ENCODE measurements around the gene ZDHHC23. TPM values are rescaled to one million over a fixed set of nuclear protein-coding genes. Genes with fewer than 3 reads are reported as not detected.
A peak's percentile ranks its signal among the peaks of the same experiment; 100 is the strongest.

ZDHHC23 gene
- total and polyA plus RNA-seq, 2 experiments from 2014 or later: 7.9 to 9.1 TPM

DNA sequence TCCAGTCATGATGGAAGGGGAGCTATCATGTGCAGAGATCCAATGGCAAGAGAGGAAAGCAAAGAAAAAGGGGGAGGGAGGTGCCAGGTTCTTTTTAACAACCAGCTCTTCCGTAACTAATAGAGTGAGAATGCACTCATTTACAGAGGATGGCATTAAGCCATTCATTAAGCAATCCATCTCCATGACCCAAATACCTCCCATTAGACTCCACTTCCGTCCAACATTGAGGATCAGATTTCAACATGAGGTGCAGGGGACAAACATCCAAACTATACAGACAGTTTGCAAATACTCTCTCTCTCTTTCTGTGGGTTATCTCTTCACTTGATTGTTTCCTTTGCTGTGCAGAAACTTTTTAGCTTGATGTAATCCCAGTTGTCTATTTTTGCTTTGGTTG is 21.2 kb downstream of the ZDHHC23 start:
- H3K9me3 ChIP-seq (ENCODE audit: low read depth): no peaks in the 10 kb centered on the region
- TF ChIP-seq, protein P1, sequence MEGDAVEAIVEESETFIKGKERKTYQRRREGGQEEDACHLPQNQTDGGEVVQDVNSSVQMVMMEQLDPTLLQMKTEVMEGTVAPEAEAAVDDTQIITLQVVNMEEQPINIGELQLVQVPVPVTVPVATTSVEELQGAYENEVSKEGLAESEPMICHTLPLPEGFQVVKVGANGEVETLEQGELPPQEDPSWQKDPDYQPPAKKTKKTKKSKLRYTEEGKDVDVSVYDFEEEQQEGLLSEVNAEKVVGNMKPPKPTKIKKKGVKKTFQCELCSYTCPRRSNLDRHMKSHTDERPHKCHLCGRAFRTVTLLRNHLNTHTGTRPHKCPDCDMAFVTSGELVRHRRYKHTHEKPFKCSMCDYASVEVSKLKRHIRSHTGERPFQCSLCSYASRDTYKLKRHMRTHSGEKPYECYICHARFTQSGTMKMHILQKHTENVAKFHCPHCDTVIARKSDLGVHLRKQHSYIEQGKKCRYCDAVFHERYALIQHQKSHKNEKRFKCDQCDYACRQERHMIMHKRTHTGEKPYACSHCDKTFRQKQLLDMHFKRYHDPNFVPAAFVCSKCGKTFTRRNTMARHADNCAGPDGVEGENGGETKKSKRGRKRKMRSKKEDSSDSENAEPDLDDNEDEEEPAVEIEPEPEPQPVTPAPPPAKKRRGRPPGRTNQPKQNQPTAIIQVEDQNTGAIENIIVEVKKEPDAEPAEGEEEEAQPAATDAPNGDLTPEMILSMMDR (IDR thresholded peaks at IDR 0.05; ENCODE audit: low read depth, low read length): no peak
- H3K4me3 ChIP-seq: no peak overlapping the region
- no peaks in the 10 kb centered on the region for H3K27me3 ChIP-seq
- no peaks in the 10 kb centered on the region for H3K36me3 ChIP-seq
- DNase-seq (ENCODE audit: low read depth in 1 of 2, low spot score in 1 of 2): peak in 1 of 2 donors; percentile 83
- H3K4me1 ChIP-seq (ENCODE audit: low read depth): no peaks in the 10 kb centered on the region
- H3K27ac ChIP-seq: no peak overlapping the region

DNA sequence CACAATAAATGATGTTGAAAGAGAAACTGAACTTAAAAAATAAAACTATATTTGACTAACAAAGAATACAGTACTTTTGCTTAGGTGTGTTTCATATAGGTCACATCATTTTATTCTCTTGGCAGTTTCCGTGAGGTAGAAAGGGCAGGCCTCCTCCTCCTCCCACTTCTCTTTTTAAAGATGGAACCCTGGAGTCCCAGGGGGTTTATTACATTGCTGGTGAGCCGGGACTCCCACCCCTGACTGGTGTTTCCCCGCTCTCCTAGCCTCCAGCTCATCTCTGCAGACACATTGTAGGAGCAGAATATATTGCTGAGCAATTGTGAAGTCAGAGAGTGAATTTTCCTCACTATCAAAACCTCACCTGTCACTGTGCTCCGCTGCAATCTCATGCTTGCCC is 30.0 kb downstream of the ZDHHC23 start:
- DNase-seq (ENCODE audit: low read depth in 1 of 2, low spot score in 1 of 2): no peak
- no peaks in the 10 kb centered on the region for H3K9me3 ChIP-seq (ENCODE audit: low read depth)
- TF ChIP-seq, protein P1 (IDR thresholded peaks at IDR 0.05; ENCODE audit: low read depth, low read length): no peak
- no peak overlapping the region for H3K27ac ChIP-seq
- H3K4me1 ChIP-seq (ENCODE audit: low read depth): no peaks in the 10 kb centered on the region
- H3K36me3 ChIP-seq: no peaks in the 10 kb centered on the region
- no peaks in the 10 kb centered on the region for H3K27me3 ChIP-seq
- no peak overlapping the region for H3K4me3 ChIP-seq

DNA sequence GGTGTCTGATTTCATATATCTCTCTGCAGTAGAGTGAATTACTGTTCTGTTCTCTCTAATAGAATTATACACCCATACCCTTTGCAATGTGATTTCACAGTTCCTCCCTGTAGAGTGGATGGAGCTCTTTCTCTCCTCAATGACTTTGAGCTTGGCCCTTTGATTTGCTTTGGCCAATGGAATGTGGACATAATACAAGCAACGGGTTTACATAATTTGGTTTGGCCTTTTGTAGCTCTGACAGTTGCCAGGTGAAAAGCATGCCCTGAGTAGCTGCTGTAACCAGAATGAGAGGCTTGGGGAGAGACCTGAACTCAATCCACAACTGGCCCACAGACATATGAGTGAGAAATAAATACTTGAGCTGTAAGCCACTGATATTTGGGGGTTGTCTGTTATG is 32.1 kb downstream of the ZDHHC23 start:
- TF ChIP-seq, protein P1 (IDR thresholded peaks at IDR 0.05; ENCODE audit: low read depth, low read length): no peak
- no peak overlapping the region for H3K4me3 ChIP-seq
- no peak for DNase-seq (ENCODE audit: low read depth in 1 of 2, low spot score in 1 of 2)

DNA sequence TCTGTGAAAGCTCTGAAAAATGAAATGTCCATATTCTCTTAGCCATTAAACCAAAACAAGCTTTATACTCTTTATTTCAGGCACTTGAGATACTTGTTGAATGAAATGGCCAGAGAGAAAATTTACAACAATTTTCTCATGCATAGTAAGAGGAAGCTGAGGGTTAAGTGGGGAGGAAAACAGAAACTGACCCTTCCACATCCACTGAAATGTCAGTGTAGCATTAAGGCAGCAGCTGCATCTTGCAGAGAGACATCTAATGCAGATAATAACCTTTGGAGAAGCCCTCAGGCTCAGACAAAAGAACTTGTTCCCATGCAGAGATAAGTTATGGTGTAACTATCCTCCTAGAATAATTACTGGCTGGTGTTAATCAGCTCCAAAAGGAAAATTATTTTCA is 34.0 kb downstream of the ZDHHC23 start:
- no peak for DNase-seq (ENCODE audit: low read depth in 1 of 2, low spot score in 1 of 2)
- Histone ChIP-seq H3K4me3 (no peak overlapping the region), H3K27ac (no peak overlapping the region), H3K9me3 (ENCODE audit: low read depth) (no peaks in the 10 kb centered on the region), H3K27me3 (no peaks in the 10 kb centered on the region), H3K4me1 (ENCODE audit: low read depth) (no peaks in the 10 kb centered on the region), H3K36me3 (no peaks in the 10 kb centered on the region)
- TF ChIP-seq, protein P1 (IDR thresholded peaks at IDR 0.05; ENCODE audit: low read depth, low read length): no peak

More for the DNA sequence above, 32.1 kb downstream of the ZDHHC23 start:
- Histone ChIP-seq H3K27ac (no peak overlapping the region), H3K4me1 (ENCODE audit: low read depth) (no peaks in the 10 kb centered on the region), H3K9me3 (ENCODE audit: low read depth) (no peaks in the 10 kb centered on the region), H3K27me3 (no peaks in the 10 kb centered on the region), H3K36me3 (no peaks in the 10 kb centered on the region)

DNA sequence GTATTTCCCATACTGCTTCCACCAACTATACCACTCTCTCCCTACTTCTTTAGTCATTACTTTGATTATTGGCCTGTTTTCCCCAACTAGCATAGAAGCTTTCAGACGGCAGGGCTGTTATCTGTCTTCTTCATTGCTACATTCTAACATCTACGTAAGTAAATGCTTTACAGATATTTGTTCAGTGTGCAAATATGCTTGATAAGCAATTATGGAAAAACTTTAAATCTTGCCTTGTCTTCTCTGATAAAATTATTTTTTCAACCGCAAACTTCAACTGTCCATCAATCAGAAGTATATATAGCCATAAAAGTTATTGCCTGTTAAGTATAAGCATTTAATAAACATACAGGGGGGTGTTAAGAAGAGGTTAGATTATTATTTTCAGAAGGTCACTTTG is 35.7 kb downstream of the ZDHHC23 start:
- Histone ChIP-seq H3K4me1 (ENCODE audit: low read depth) (no peaks in the 10 kb centered on the region), H3K36me3 (no peaks in the 10 kb centered on the region), H3K27me3 (no peaks in the 10 kb centered on the region), H3K27ac (no peak overlapping the region), H3K9me3 (ENCODE audit: low read depth) (no peaks in the 10 kb centered on the region), H3K4me3 (no peak overlapping the region)
- TF ChIP-seq, protein P1 (IDR thresholded peaks at IDR 0.05; ENCODE audit: low read depth, low read length): no peak
- no peak for DNase-seq (ENCODE audit: low read depth in 1 of 2, low spot score in 1 of 2)

DNA sequence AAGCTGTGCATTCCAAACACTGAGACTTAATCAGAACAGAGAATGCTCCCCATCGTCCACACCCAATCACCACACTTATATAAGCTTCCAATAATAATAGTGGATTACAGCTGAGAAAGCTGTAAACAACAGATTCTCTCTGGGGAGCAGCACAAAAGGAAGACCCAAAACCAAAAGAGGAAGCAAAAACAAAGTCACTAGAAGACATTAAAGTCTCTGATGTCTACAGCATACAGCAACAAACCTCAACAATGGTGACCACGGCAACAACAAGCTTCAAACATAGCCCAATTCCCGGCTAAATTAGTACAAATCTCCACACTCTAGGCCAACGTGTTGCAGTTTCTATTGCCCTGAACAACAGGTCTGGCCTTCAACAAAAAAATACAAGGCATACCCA is 37.7 kb downstream of the ZDHHC23 start:
- no peak overlapping the region for H3K27ac ChIP-seq
- peak in 1 of 2 donors; percentile 2 for DNase-seq (ENCODE audit: low read depth in 1 of 2, low spot score in 1 of 2)

More for the DNA sequence above, 37.7 kb downstream of the ZDHHC23 start:
- Histone ChIP-seq H3K4me1 (ENCODE audit: low read depth) (no peaks in the 10 kb centered on the region), H3K27me3 (no peaks in the 10 kb centered on the region), H3K9me3 (ENCODE audit: low read depth) (no peaks in the 10 kb centered on the region), H3K4me3 (no peak overlapping the region), H3K36me3 (no peaks in the 10 kb centered on the region)
- TF ChIP-seq, protein P1 (IDR thresholded peaks at IDR 0.05; ENCODE audit: low read depth, low read length): no peak

Measured in cardiac muscle cell (in vitro differentiated cells and primary cell).